Ascending aorta (tissue), 2 donors: ENCODE measurements around the gene ATP13A5. TPM values are rescaled to one million over a fixed set of nuclear protein-coding genes. Genes with fewer than 3 reads are reported as not detected.

ENCODE experiments used
- DNase-seq, 2 donors: peaks; one replicate each; pipeline ENCODE4 v3.0.0-alpha.2; 2019; ENCODE audit warnings: low spot score in 2 of 2
- H3K27ac ChIP-seq, 2 donors: fragments of 200-600 bp; sonication (generic); one replicate each; pipeline ENCODE4 v1.5.1; 2016 to 2017; ENCODE audit warnings: mild to moderate bottlenecking in 1 of 2
- H3K27me3 ChIP-seq: fragments of 200-600 bp; sonication (generic); one replicate; pipeline ENCODE4 v1.5.1; 2017
- H3K36me3 ChIP-seq, 2 donors: fragments of 200-600 bp; sonication (generic); one replicate each; pipeline ENCODE4 v1.5.1; 2016
- H3K4me1 ChIP-seq, 2 donors: fragments of 200-600 bp; sonication (generic); one replicate each; pipeline ENCODE4 v1.5.1; 2016 to 2017; ENCODE audit warnings: mild to moderate bottlenecking in 1 of 2
- H3K4me3 ChIP-seq, 2 donors: fragments of 200-600 bp; sonication (generic); one replicate each; pipeline ENCODE4 v1.5.1; 2016 to 2017; ENCODE audit warnings: mild to moderate bottlenecking in 1 of 2
- H3K9me3 ChIP-seq, 2 donors: fragments of 200-600 bp; sonication (generic); one replicate each; pipeline ENCODE4 v1.5.1; 2016
- intact Hi-C: fragments of 100-400 bp; cut with DNase I; formaldehyde crosslinking; loops from one replicate; pipeline ENCODE4 v1.15.1; 2023
- total RNA-seq: library from RNA; depleted of rRNA; stranded (reverse); fragments of >200 nt; gene quantifications from one replicate; pipeline ENCODE4 v1.1.0, GENCODE V29; 2016
- TF ChIP-seq, protein P1 (sequence below), 3 experiments: fragments of 200-600 bp in 2 of 3; fragments of 450-650 bp in 1 of 3; sonication (generic) in 2 of 3; IDR thresholded peaks; one replicate each; pipeline ENCODE4 v1.5.1; 2016 to 2019; ENCODE audit warnings: antibody characterized with exemption in 3 of 3, mild to moderate bottlenecking in 1 of 3, moderate library complexity in 1 of 3

The ATP13A5 gene
- total RNA-seq, 1 donor from 2014 or later: not detected

DNA sequence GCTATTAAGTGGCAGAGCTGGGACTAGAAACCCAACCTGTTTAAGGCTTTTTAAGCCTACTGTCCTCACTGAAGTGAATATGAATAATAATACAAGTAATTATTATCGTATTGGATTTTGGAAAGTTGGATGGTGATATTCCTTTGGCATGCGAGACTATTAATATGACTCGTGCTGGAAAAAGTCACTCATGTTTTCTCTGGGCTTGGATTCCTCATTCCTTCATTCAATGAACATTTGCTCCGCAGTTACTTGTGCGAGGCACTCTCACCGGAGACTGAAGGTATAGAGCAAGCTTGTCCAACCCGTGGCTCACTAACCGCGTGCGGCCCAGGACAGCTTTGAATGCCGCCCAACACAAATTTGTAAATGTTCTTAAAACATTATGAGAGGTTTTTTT lies 136.8 kb downstream of the ATP13A5 start:
- H3K36me3 ChIP-seq: no peaks in the 10 kb centered on the region
- peak overlapping the region; percentile 62 to 64 for H3K4me3 ChIP-seq
- TF ChIP-seq, protein P1, sequence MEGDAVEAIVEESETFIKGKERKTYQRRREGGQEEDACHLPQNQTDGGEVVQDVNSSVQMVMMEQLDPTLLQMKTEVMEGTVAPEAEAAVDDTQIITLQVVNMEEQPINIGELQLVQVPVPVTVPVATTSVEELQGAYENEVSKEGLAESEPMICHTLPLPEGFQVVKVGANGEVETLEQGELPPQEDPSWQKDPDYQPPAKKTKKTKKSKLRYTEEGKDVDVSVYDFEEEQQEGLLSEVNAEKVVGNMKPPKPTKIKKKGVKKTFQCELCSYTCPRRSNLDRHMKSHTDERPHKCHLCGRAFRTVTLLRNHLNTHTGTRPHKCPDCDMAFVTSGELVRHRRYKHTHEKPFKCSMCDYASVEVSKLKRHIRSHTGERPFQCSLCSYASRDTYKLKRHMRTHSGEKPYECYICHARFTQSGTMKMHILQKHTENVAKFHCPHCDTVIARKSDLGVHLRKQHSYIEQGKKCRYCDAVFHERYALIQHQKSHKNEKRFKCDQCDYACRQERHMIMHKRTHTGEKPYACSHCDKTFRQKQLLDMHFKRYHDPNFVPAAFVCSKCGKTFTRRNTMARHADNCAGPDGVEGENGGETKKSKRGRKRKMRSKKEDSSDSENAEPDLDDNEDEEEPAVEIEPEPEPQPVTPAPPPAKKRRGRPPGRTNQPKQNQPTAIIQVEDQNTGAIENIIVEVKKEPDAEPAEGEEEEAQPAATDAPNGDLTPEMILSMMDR (IDR thresholded peaks at IDR 0.05): no peak
- peak overlapping the region; percentile 69 to 79 for H3K27ac ChIP-seq
- H3K4me1 ChIP-seq: no peaks in the 10 kb centered on the region
- no peaks in the 10 kb centered on the region for H3K27me3 ChIP-seq
- no peak for DNase-seq
- no peaks in the 10 kb centered on the region for H3K9me3 ChIP-seq
- intact Hi-C loops: loop anchor here (5.0 kb wide), 1 partner anchor 409 kb away; no protein-coding TSS in a partner anchor

GRCh38 chr3:193240850-193241706 lies 137.5 kb downstream of the ATP13A5 start, which contains the start of gene PLAAT1:
Gene PLAAT1 (plus strand): TSS chr3:193241222. CDS start chr3:193255651, 14,429 bp downstream.
- H3K4me1 ChIP-seq: no peaks in the 10 kb centered on the region
- no peaks in the 10 kb centered on the region for H3K36me3 ChIP-seq
- H3K4me3 ChIP-seq: peak within 1 kb of the TSS; percentile 62 to 64
- TF ChIP-seq, protein P1 (IDR thresholded peaks at IDR 0.05): no peak
- DNase-seq: peak in 1 of 2 donors; percentile 66
- intact Hi-C loops: loop anchor here (5.0 kb wide), 1 partner anchor 409 kb away; no protein-coding TSS in a partner anchor
- H3K27ac ChIP-seq: peak within 1 kb of the TSS; percentile 69 to 79
- no peaks in the 10 kb centered on the region for H3K9me3 ChIP-seq
- no peaks in the 10 kb centered on the region for H3K27me3 ChIP-seq

DNA sequence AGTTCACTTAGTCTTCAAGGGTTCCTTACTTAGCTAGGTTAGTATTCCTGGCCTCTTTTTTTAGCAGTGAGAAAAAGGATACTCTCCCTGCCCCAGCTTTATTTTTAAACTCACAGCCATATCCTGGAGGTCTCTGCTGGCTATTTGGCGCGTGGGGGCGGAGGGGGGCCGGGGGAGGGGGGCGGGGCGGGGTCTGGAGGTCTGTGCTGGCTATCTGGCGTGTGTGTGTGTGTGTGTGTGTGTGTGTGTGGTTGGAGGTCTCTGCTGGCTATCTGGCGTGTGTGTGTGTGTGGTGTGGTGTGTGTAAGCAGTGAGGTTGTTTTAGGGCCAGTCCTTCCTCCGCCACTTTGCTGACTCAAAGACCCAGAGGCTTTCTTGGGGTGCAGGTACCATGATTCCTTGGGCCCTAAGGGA lies 138.1 kb downstream of the ATP13A5 start:
- no peaks in the 10 kb centered on the region for H3K27me3 ChIP-seq
- no peaks in the 10 kb centered on the region for H3K9me3 ChIP-seq
- no peaks in the 10 kb centered on the region for H3K4me1 ChIP-seq
- intact Hi-C loops: loop anchor here (5.0 kb wide), 1 partner anchor 408 kb away; no protein-coding TSS in a partner anchor
- TF ChIP-seq, protein P1 (IDR thresholded peaks at IDR 0.05): no peak
- H3K4me3 ChIP-seq: peak overlapping the region; percentile 62 to 64
- H3K36me3 ChIP-seq: no peaks in the 10 kb centered on the region
- peak overlapping the region in 1 of 2 donors; percentile 79 for H3K27ac ChIP-seq
- no peak for DNase-seq

DNA sequence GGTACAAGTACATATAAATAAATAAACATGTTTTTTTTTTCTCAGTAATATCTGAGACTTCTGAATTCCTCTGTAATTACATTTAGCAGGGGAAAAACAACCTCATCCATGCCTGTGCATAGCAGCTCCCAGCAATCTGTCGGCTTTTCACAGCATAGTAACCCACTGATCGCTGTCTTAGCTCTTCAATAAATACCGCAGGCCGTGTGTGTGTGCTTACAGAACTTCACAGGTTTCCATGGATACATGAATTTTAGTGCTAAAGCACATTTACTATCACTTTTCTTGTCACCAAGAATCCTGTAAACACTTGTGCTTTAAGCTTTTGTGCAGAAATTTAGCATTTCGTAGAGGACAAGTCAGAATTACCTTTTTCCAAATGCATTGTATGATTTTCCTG lies 141.5 kb downstream of the ATP13A5 start:
- intact Hi-C loops: no loop called here
- no peaks in the 10 kb centered on the region for H3K36me3 ChIP-seq
- no peak overlapping the region for H3K4me3 ChIP-seq
- H3K4me1 ChIP-seq: no peaks in the 10 kb centered on the region
- TF ChIP-seq, protein P1 (IDR thresholded peaks at IDR 0.05): no peak
- DNase-seq: no peak
- H3K27me3 ChIP-seq: no peaks in the 10 kb centered on the region
- no peak overlapping the region for H3K27ac ChIP-seq
- H3K9me3 ChIP-seq: no peaks in the 10 kb centered on the region

GRCh38 chr3:193236599-193236998 lies 142.0 kb downstream of the ATP13A5 start:
- no peak for DNase-seq
- Histone ChIP-seq H3K4me1 (no peaks in the 10 kb centered on the region), H3K4me3 (no peak overlapping the region), H3K27ac (no peak overlapping the region), H3K36me3 (no peaks in the 10 kb centered on the region), H3K27me3 (no peaks in the 10 kb centered on the region), H3K9me3 (no peaks in the 10 kb centered on the region)
- intact Hi-C loops: no loop called here
- TF ChIP-seq, protein P1 (IDR thresholded peaks at IDR 0.05): no peak
